IMR-90 (cell line): ENCODE data around the gene ACHE. TPM values are rescaled to one million over a fixed set of nuclear protein-coding genes. Genes with fewer than 3 reads are reported as not detected.
A peak's percentile ranks its signal among the peaks of the same experiment; 100 is the strongest.

Experiments used
- ATAC-seq: fragments of 200-7000 bp; cut with Tn5 transposase; 2 replicates; pipeline ENCODE4 v1.9.1; 2020; ENCODE audit warnings: low read depth, mild to moderate bottlenecking, moderate library complexity
- BruUV-seq: library from RNA; stranded (reverse); fragments of 400-500 nt; replicated peaks from 2 replicates; lab custom pipeline; 2021; lab: Mats Ljungman, UMichigan
- CTCF ChIA-PET: fragments of 300-600 bp; formaldehyde crosslinking; extraction: SDS; loops from one replicate; lab custom pipeline; 2021; ENCODE audit warnings: antibody characterized with exemption; lab: Yijun Ruan, JAX
- POLR2A ChIA-PET: fragments of 300-600 bp; sonication (Branson Sonifier 250); formaldehyde crosslinking; loops from one replicate; lab custom pipeline; 2022; ENCODE audit warnings: antibody characterized with exemption; ENCODE audit not compliant: unreplicated experiment; lab: Charles Lee
- DNase-seq: peaks from one replicate; pipeline ENCODE4 v3.0.0; 2013
- H2AFZ ChIP-seq: replicated peaks from 2 replicates; pipeline ENCODE3; 2013; ENCODE audit warnings: low read length, mild to moderate bottlenecking; ENCODE audit not compliant: poor library complexity
- H2AK5ac ChIP-seq: 2 replicates; pipeline ENCODE4 v1.6.1; 2013; ENCODE audit warnings: low read depth, low read length, inconsistent platforms
- H2AK9ac ChIP-seq: replicated peaks from 2 replicates; pipeline ENCODE3; 2013; ENCODE audit warnings: mild to moderate bottlenecking, low read depth, low read length, moderate library complexity; ENCODE audit not compliant: poor library complexity
- H2BK120ac ChIP-seq: 2 replicates; pipeline ENCODE4 v1.6.1; 2013; ENCODE audit warnings: low read depth, low read length, inconsistent platforms
- H2BK15ac ChIP-seq: 3 replicates; pipeline ENCODE4 v1.6.1; 2013; ENCODE audit warnings: low read depth, low read length, inconsistent platforms
- H2BK20ac ChIP-seq: 2 replicates; pipeline ENCODE4 v1.6.1; 2013; ENCODE audit warnings: low read depth, mild to moderate bottlenecking, inconsistent platforms, low read length, moderate library complexity
- H2BK5ac ChIP-seq: 2 replicates; pipeline ENCODE4 v1.6.1; 2013; ENCODE audit warnings: mild to moderate bottlenecking, low read depth, low read length, inconsistent platforms; ENCODE audit not compliant: poor library complexity, severe bottlenecking
- H3K14ac ChIP-seq: replicated peaks from 2 replicates; pipeline ENCODE4 v1.6.1; 2013; ENCODE audit warnings: low read depth, low read length, inconsistent platforms
- H3K18ac ChIP-seq: 2 replicates; pipeline ENCODE4 v1.6.1; 2013; ENCODE audit warnings: low read depth, low read length, control low read depth
- H3K23ac ChIP-seq: 2 replicates; pipeline ENCODE4 v1.6.1; 2013; ENCODE audit warnings: low read depth, low read length, inconsistent platforms
- H3K27ac ChIP-seq: 2 replicates; pipeline ENCODE4 v1.5.1; 2013; ENCODE audit warnings: mild to moderate bottlenecking, control low read depth, low read length; ENCODE audit not compliant: insufficient read depth
- H3K27me3 ChIP-seq: 2 replicates; pipeline ENCODE4 v1.6.1; 2013; ENCODE audit warnings: low read length; ENCODE audit not compliant: control insufficient read depth, insufficient read depth
- H3K36me3 ChIP-seq: 2 replicates; pipeline ENCODE4 v1.6.1; 2013; ENCODE audit warnings: low read length, mixed read lengths; ENCODE audit not compliant: control insufficient read depth, insufficient read depth
- H3K4ac ChIP-seq: 2 replicates; pipeline ENCODE4 v1.6.1; 2013; ENCODE audit warnings: low read depth, low read length, inconsistent platforms
- H3K4me1 ChIP-seq: 2 replicates; pipeline ENCODE4 v1.6.1; 2013; ENCODE audit warnings: low read length, mixed read lengths; ENCODE audit not compliant: control insufficient read depth, insufficient read depth
- H3K4me2 ChIP-seq: 2 replicates; pipeline ENCODE4 v1.6.1; 2013; ENCODE audit warnings: low read depth, mild to moderate bottlenecking, control low read depth, low read length, moderate library complexity
- H3K4me3 ChIP-seq: 2 replicates; pipeline ENCODE4 v1.5.1; 2013; ENCODE audit warnings: low read depth, mild to moderate bottlenecking, control low read depth, low read length, moderate library complexity; ENCODE audit not compliant: insufficient read depth
- H3K56ac ChIP-seq: 2 replicates; pipeline ENCODE4 v1.6.1; 2013; ENCODE audit warnings: low read length, inconsistent platforms; ENCODE audit not compliant: insufficient read depth; ENCODE audit errors: extremely low read depth
- H3K79me1 ChIP-seq, 2 experiments: 2 replicates each; pipeline ENCODE4 v1.6.1; 2013; ENCODE audit warnings: low read length in 2 of 2, inconsistent platforms in 1 of 2, low read depth in 1 of 2
- H3K9ac ChIP-seq: 2 replicates; pipeline ENCODE4 v1.6.1; 2013; ENCODE audit warnings: low read depth, low read length, control low read depth
- H3K9me1 ChIP-seq: 2 replicates; pipeline ENCODE4 v1.6.1; 2013; ENCODE audit warnings: low read length, inconsistent platforms; ENCODE audit not compliant: insufficient read depth
- H3K9me3 ChIP-seq: 2 replicates; pipeline ENCODE4 v1.6.1; 2013; ENCODE audit warnings: low read length; ENCODE audit not compliant: control insufficient read depth, insufficient read depth
- H4K20me1 ChIP-seq: 2 replicates; pipeline ENCODE4 v1.6.1; 2013; ENCODE audit warnings: low read length, inconsistent platforms; ENCODE audit not compliant: insufficient read depth
- H4K5ac ChIP-seq: 2 replicates; pipeline ENCODE4 v1.6.1; 2013; ENCODE audit warnings: mild to moderate bottlenecking, low read depth, low read length, control low read depth
- H4K8ac ChIP-seq, 2 experiments: 2 replicates each; pipeline ENCODE4 v1.6.1; 2013; ENCODE audit warnings: low read depth in 2 of 2, low read length in 2 of 2, control low read depth in 1 of 2, inconsistent platforms in 1 of 2
- H4K91ac ChIP-seq: 2 replicates; pipeline ENCODE4 v1.6.1; 2013; ENCODE audit warnings: low read depth, low read length, inconsistent platforms; ENCODE audit not compliant: insufficient read depth
- BHLHE40 ChIP-seq: fragments of 150-350 bp; IDR thresholded peaks from 2 replicates; pipeline ENCODE4 v1.6.1; 2016; ENCODE audit warnings: mild to moderate bottlenecking, low read depth, low read length
- CEBPB ChIP-seq: IDR thresholded peaks from 2 replicates; pipeline ENCODE4 v1.6.1; 2012; ENCODE audit warnings: low read depth, low read length, improper control_type of control experiment
- MAFK ChIP-seq: IDR thresholded peaks from 2 replicates; pipeline ENCODE4 v1.6.1; 2012; ENCODE audit warnings: low read depth, low read length, improper control_type of control experiment
- MAZ ChIP-seq: IDR thresholded peaks from 2 replicates; pipeline ENCODE4 v1.6.1; 2012; ENCODE audit warnings: low read depth, mild to moderate bottlenecking, low read length, improper control_type of control experiment, moderate library complexity, borderline replicate concordance
- MXI1 ChIP-seq: IDR thresholded peaks from 2 replicates; pipeline ENCODE4 v1.6.1; 2012; ENCODE audit warnings: low read depth, mild to moderate bottlenecking, low read length, moderate library complexity, borderline replicate concordance
- POLR2A ChIP-seq: IDR thresholded peaks from 2 replicates; pipeline ENCODE4 v1.6.1; 2012; ENCODE audit warnings: mild to moderate bottlenecking, low read depth, low read length
- RCOR1 ChIP-seq: IDR thresholded peaks from 2 replicates; pipeline ENCODE4 v1.6.1; 2012; ENCODE audit warnings: mild to moderate bottlenecking, low read length, improper control_type of control experiment; ENCODE audit not compliant: insufficient replicate concordance
- RFX5 ChIP-seq: IDR thresholded peaks from 2 replicates; pipeline ENCODE4 v1.8.0; 2012; ENCODE audit warnings: low read depth, mild to moderate bottlenecking, low read length, moderate library complexity
- WGBS, 2 experiments: methylation state at CpG; one replicate each; pipeline versions ENCODE4 v1.1.5 to v1.1.7; 2013; ENCODE audit warnings: missing lambda C conversion rate in 2 of 2; ENCODE audit not compliant: insufficient read length in 1 of 2; ENCODE audit errors: extremely low coverage in 2 of 2; 5-methylcytosine and 5-hydroxymethylcytosine counted together
- dilution Hi-C: fragments of 300-500 bp; cut with HindIII; formaldehyde crosslinking; loops from one replicate; pipeline ENCODE4 v1.14.3; 2018; ENCODE audit warnings: low sequenced_read_pairs; ENCODE audit not compliant: unreplicated experiment
- in situ Hi-C: fragments of 300-500 bp; cut with MboI; formaldehyde crosslinking; loops from 3 replicates; pipeline ENCODE4 v1.14.3; 2019; ENCODE audit warnings: low sequenced_read_pairs, inconsistent platforms, mixed read lengths
- intact Hi-C: fragments of 100-400 bp; cut with micrococcal nuclease; formaldehyde crosslinking; loops from 2 replicates; pipeline ENCODE4 v1.10.0; 2022
- polyA plus RNA-seq, 3 experiments: library from polyadenylated mRNA; depleted of rRNA; stranded (reverse); fragments of >200 nt; gene quantifications; 2 replicates each; pipeline ENCODE4 v1.2.3, GENCODE V29; 2012; ENCODE audit warnings: low replicate concordance in 1 of 3
- total RNA-seq: library from RNA; depleted of rRNA; stranded (reverse); fragments of >200 nt; gene quantifications from 2 replicates; pipeline ENCODE4 v1.2.3, GENCODE V29; 2012
- TF ChIP-seq, protein P1 (sequence below): fragments of 150-350 bp; IDR thresholded peaks from 2 replicates; pipeline ENCODE4 v1.6.1; 2017; ENCODE audit warnings: mild to moderate bottlenecking, antibody characterized with exemption, low read length, low read depth
- TF ChIP-seq, protein P2 (sequence below): conservative IDR thresholded peaks from 2 replicates; pipeline ENCODE4 v1.5.1; 2012; ENCODE audit warnings: mild to moderate bottlenecking, low read depth, low read length, improper control_type of control experiment

The ACHE gene
- total and polyA plus RNA-seq, 2 of the 4 experiments (the other 2 are of a cell fraction), result 0.41 TPM; not detected in 1

DNA sequence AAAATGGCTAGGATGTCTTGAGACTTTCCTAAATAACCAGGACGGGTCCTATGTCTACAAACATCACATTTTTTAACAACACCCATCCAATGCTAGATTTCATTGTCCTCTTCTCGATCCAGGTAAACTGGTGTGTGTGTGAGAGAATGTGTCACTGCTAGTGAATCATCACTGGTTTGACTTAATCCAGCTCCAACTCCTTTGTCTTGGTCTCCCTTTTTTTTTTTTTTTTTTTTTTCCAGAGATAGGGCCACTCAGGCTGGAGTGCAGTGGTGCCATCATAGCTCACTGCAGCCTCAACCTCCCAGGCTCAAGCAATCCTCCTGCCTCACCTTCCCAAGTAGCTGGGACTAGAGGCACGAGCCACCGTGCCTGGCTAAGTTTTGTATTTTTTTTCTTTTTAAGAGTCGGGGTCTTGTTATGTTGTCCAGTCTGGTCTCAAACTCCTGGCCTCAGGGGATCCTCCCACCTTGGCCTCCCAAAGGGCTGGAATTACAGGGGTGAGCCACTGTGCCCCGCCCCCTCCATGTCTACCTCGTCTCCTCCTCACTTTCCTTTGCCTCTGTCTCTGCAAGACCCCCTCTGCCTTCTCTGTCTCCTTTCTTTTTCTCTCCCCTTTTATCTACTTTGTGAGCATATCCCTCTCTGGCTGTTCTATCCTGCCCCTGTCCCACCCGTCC is 4.0 kb downstream of the ACHE start (continued):
- no peak for TF ChIP-seq MXI1

DNA sequence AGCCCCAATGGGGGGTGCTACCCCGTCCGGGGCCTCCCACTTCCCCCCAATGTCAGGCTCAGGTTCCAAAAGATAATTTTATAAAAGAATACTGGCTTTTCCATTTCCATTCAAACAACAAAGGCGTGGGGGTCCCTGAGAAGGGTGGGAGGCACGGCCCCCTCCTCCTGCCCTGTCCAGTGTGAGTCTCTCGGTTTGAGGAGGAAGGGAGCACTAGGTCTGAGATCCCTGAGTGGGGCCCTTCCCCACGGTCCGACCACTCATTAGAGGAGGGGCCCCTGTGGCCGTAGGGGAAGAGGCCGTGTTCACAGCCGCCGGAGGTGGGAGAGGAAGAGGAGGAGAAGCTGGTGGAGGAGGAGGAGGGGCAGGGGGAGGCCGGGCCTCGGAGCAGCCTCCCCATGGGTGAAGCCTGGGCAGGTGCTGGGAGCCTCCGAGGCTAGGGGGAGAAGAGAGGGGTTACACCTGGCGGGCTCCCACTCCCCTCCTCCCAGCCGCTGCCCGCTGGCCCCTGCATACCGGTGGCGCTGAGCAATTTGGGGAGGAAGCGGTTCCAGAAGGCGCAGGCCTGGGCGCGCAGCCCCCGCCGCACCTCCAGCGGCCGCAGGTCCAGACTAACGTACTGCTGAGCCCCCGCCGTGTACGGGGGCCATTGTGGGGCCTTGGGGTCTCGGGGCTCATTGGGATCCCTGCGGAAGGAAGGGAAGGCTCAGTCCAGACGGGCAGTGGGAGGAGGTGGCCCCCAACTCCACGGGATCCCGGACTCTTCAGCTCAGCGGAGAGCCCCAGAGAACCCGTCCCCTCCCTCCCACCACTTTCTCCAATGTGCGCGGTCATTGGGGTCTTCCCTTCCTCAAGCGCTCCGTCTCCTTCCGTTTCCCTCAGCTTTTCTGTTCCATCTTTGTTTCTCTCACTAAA is 4.8 kb downstream of the ACHE start:
- Histone ChIP-seq H3K14ac (peak overlapping the region; percentile 90), H2BK15ac (peak overlapping the region; percentile 42; the same call in 1 of the 3 replicates), H2AK5ac (peak overlapping the region; percentile 91), H2BK5ac (peak overlapping the region; percentile 64), H2AFZ (peak overlapping the region; percentile 87), H3K4me2 (peak overlapping the region; percentile 53; the same call in 1 of the 2 replicates), H4K20me1 (peaks cover 15% of the 10 kb centered on the region; the same call in 1 of the 2 replicates), H4K8ac (peak overlapping the region; percentile 91 to 99), H3K9ac (peak overlapping the region; percentile 68), H3K23ac (peak overlapping the region; percentile 70; the same call in 1 of the 2 replicates), H3K4me1 (peaks cover 16% of the 10 kb centered on the region), H3K27me3 (peaks cover 9% of the 10 kb centered on the region), H2AK9ac (peak overlapping the region; percentile 86), H3K79me1 (peaks cover 14 to 26% of the 10 kb centered on the region in 2 experiments; a peak in 3 of 4 replicates), H3K4ac (peak overlapping the region; percentile 95), H3K27ac (peak overlapping the region; percentile 91), H2BK120ac (peak overlapping the region; percentile 89), H2BK20ac (no peak overlapping the region; the same call in 1 of the 2 replicates), H4K5ac (peak overlapping the region; percentile 99), H3K4me3 (no peak overlapping the region), H3K9me1 (peaks cover 3% of the 10 kb centered on the region; the same call in 1 of the 2 replicates), H3K36me3 (peaks cover 29% of the 10 kb centered on the region), H3K9me3 (no peaks in the 10 kb centered on the region), H3K56ac (0 out of 2 replicates have a peak overlapping the region, but pooled peaks have one; percentile 43), H3K18ac (peak overlapping the region; percentile 70), H4K91ac (peak overlapping the region; percentile 85)
- in situ Hi-C loops (loop anchor here (5.0 to 10.0 kb wide), 2 partner anchors 166 to 394 kb away; no protein-coding TSS in a partner anchor), intact Hi-C loops (no loop called here), dilution Hi-C loops (no loop called here)
- BruUV-seq, result no TSS peak
- ChIA-PET CTCF (no interaction called here), POLR2A (interaction anchor here (0.5 to 1.4 kb wide), 5 partner anchors 10 to 314 kb away, joined by 3 to 15 read pairs (median 4); partner anchors contain the start of gene SRRT)
- WGBS, 2 experiments, result 17% methylated on average over 2 of the region's 43 CpGs; no CpG with 5 or more reads in 1 of the 2 experiments
- ATAC-seq (no peak), DNase-seq (no peak)
- TF ChIP-seq CEBPB (no peak), BHLHE40 (no peak), MAFK (no peak), POLR2A (no peak), MXI1 (no peak), RFX5 (no peak), MAZ (no peak), RCOR1 (no peak)
- TF ChIP-seq, protein P1, sequence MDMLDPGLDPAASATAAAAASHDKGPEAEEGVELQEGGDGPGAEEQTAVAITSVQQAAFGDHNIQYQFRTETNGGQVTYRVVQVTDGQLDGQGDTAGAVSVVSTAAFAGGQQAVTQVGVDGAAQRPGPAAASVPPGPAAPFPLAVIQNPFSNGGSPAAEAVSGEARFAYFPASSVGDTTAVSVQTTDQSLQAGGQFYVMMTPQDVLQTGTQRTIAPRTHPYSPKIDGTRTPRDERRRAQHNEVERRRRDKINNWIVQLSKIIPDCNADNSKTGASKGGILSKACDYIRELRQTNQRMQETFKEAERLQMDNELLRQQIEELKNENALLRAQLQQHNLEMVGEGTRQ, result no peak
- TF ChIP-seq, protein P2, sequence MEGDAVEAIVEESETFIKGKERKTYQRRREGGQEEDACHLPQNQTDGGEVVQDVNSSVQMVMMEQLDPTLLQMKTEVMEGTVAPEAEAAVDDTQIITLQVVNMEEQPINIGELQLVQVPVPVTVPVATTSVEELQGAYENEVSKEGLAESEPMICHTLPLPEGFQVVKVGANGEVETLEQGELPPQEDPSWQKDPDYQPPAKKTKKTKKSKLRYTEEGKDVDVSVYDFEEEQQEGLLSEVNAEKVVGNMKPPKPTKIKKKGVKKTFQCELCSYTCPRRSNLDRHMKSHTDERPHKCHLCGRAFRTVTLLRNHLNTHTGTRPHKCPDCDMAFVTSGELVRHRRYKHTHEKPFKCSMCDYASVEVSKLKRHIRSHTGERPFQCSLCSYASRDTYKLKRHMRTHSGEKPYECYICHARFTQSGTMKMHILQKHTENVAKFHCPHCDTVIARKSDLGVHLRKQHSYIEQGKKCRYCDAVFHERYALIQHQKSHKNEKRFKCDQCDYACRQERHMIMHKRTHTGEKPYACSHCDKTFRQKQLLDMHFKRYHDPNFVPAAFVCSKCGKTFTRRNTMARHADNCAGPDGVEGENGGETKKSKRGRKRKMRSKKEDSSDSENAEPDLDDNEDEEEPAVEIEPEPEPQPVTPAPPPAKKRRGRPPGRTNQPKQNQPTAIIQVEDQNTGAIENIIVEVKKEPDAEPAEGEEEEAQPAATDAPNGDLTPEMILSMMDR, result no peak
